ENCODE results near the gene HRAS.
A peak's percentile ranks its signal among the peaks of the same experiment; 100 is the strongest.

HRAS gene

GRCh38 chr11:539971-540481 lies 4.7 kb upstream of the HRAS start:
- no peak overlapping the region for H3K27ac ChIP-seq
- peaks cover 0 to 24% (median 19%) of the 10 kb centered on the region in 4 donors for H3K4me1 ChIP-seq
- H3K9me3 ChIP-seq, result no peaks in the 10 kb centered on the region
- DNase-seq, result no peak
- TF ChIP-seq, protein P1, sequence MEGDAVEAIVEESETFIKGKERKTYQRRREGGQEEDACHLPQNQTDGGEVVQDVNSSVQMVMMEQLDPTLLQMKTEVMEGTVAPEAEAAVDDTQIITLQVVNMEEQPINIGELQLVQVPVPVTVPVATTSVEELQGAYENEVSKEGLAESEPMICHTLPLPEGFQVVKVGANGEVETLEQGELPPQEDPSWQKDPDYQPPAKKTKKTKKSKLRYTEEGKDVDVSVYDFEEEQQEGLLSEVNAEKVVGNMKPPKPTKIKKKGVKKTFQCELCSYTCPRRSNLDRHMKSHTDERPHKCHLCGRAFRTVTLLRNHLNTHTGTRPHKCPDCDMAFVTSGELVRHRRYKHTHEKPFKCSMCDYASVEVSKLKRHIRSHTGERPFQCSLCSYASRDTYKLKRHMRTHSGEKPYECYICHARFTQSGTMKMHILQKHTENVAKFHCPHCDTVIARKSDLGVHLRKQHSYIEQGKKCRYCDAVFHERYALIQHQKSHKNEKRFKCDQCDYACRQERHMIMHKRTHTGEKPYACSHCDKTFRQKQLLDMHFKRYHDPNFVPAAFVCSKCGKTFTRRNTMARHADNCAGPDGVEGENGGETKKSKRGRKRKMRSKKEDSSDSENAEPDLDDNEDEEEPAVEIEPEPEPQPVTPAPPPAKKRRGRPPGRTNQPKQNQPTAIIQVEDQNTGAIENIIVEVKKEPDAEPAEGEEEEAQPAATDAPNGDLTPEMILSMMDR (IDR thresholded peaks at IDR 0.05), result no peak
- peaks cover 0 to 20% of the 10 kb centered on the region in 2 donors for H3K27me3 ChIP-seq
- no peak overlapping the region for H3K4me3 ChIP-seq
- intact Hi-C loops (cut with DNase I; ENCODE audit: low total_unique reads), result loop anchor here (10.0 kb wide), 1 partner anchor 235 kb away; the partner anchor contains the start of gene IFITM2
- H3K36me3 ChIP-seq, result no peaks in the 10 kb centered on the region

DNA sequence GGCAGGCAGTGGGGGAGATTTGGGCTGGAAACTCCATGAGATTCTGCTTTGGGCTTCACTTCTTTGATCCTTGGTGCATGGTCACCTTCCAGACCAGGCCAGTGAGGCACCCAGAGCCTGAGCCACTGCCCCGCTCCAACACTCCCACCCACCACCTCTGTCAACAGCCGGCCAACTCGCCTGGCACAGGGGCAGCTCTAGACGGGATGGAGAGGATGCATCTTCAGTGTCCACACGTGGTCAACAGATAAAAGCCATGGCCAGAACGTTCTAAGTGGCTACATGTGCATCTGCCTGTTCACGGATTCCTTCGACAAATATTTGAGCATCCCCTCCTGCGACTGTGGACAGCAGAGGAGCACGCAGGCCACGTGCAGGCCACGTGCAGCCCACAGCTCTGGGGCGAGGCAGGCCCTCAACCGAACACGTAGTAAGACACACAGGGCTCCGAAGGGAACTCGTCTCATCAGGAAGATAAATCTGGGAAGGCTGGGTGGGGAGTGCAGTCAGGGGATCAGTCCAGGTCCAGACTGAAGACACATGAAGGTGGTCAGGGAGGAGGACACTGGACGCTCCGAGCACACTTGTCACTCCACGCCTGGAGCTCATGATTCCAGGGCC lies 3.2 kb upstream of the HRAS start:
- TF ChIP-seq, protein P1 (IDR thresholded peaks at IDR 0.05), result no peak
- H3K27ac ChIP-seq, result no peak overlapping the region
- H3K4me3 ChIP-seq, result no peak overlapping the region
- no peak for DNase-seq
- peaks cover 3 to 36% (median 29%) of the 10 kb centered on the region in 4 donors for H3K4me1 ChIP-seq
- intact Hi-C loops (cut with DNase I; ENCODE audit: low total_unique reads), result loop anchor here (10.0 kb wide), 1 partner anchor 234 kb away; the partner anchor contains the start of gene IFITM2
- H3K9me3 ChIP-seq, result no peaks in the 10 kb centered on the region
- H3K36me3 ChIP-seq, result peaks cover 1% of the 10 kb centered on the region in 3 donors
- H3K27me3 ChIP-seq, result peaks cover 0 to 11% of the 10 kb centered on the region in 2 donors

GRCh38 chr11:537622-538430 lies 2.5 kb upstream of the HRAS start:
- peaks cover 0 to 11% of the 10 kb centered on the region in 2 donors for H3K27me3 ChIP-seq
- no peak overlapping the region for H3K27ac ChIP-seq
- H3K36me3 ChIP-seq, result peaks cover 7 to 8% (median 8%) of the 10 kb centered on the region in 3 donors
- no peak for DNase-seq
- no peaks in the 10 kb centered on the region for H3K9me3 ChIP-seq
- H3K4me1 ChIP-seq, result peaks cover 3 to 44% (median 34%) of the 10 kb centered on the region in 4 donors
- intact Hi-C loops (cut with DNase I; ENCODE audit: low total_unique reads), result loop anchor here (10.0 kb wide), 1 partner anchor 233 kb away; the partner anchor contains the start of gene IFITM2
- peak overlapping the region; percentile 81 to 98 for H3K4me3 ChIP-seq
- TF ChIP-seq, protein P1 (IDR thresholded peaks at IDR 0.05), result no peak

- Histone ChIP-seq H3K4me3 (peak within 1 kb of the TSS; percentile 81 to 98), H3K4me1 (peaks cover 3 to 44% (median 34%) of the 10 kb centered on the region in 4 donors)
These were observed 1.7 kb upstream of the HRAS start, which contains the start of gene LRRC56 for GRCh38 chr11:536841-537621. LRRC56 (plus strand) TSS chr11:537527; CDS start chr11:540685, 3,158 bp downstream.

More at GRCh38 chr11:536841-537621, 1.7 kb upstream of the HRAS start, which contains the start of gene LRRC56:
- Histone ChIP-seq H3K27me3 (peaks cover 0 to 11% of the 10 kb centered on the region in 2 donors), H3K36me3 (peaks cover 15 to 16% (median 16%) of the 10 kb centered on the region in 3 donors), H3K27ac (peak within 1 kb of the TSS; percentile 17 to 72), H3K9me3 (no peaks in the 10 kb centered on the region)
- intact Hi-C loops (cut with DNase I; ENCODE audit: low total_unique reads), result loop anchor here (10.0 kb wide), 1 partner anchor 232 kb away; the partner anchor contains the start of gene IFITM2
- DNase-seq, result peak; percentile 65 to 83
- TF ChIP-seq, protein P1 (IDR thresholded peaks at IDR 0.05), result no peak
